ENCODE data around the gene ZMYND10. TPM values are rescaled to one million over a fixed set of nuclear protein-coding genes. Genes with fewer than 3 reads are reported as not detected.
A peak's percentile ranks its signal among the peaks of the same experiment; 100 is the strongest.

ZMYND10 gene
- total RNA-seq, 4 donors from 2014 or later = 0.30 to 1.7 (median 1.3) TPM; not detected in 1

DNA sequence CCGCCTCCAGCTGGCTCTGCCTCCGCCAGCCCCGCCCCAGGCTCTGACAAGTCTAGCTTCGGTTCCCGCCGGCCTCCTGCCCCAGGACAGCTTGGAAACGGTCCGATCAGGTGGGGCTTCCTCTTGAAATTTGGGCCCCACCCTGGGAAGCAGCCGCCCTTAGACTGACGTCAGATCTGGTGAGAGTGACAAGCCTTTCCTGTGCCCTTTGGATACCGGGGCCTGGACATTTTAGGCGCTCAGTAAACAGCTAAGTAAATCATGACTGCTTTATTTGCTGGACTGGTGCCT lies 45.9 kb downstream of the ZMYND10 start:
- no peak for TF ChIP-seq EP300 (IDR thresholded peaks at IDR 0.05)
- TF ChIP-seq, protein P1, sequence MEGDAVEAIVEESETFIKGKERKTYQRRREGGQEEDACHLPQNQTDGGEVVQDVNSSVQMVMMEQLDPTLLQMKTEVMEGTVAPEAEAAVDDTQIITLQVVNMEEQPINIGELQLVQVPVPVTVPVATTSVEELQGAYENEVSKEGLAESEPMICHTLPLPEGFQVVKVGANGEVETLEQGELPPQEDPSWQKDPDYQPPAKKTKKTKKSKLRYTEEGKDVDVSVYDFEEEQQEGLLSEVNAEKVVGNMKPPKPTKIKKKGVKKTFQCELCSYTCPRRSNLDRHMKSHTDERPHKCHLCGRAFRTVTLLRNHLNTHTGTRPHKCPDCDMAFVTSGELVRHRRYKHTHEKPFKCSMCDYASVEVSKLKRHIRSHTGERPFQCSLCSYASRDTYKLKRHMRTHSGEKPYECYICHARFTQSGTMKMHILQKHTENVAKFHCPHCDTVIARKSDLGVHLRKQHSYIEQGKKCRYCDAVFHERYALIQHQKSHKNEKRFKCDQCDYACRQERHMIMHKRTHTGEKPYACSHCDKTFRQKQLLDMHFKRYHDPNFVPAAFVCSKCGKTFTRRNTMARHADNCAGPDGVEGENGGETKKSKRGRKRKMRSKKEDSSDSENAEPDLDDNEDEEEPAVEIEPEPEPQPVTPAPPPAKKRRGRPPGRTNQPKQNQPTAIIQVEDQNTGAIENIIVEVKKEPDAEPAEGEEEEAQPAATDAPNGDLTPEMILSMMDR (IDR thresholded peaks at IDR 0.05) = no peak
- TF ChIP-seq POLR2A (IDR thresholded peaks at IDR 0.05) = no peak
- Histone ChIP-seq H3K36me3 (peaks cover 0 to 16% (median 0%) of the 10 kb centered on the region in 3 donors), H3K4me1 (peaks cover 0 to 59% (median 40%) of the 10 kb centered on the region in 4 donors), H3K4me3 (peak overlapping the region; percentile 42 to 82 (median 74)), H3K27me3 (no peaks in the 10 kb centered on the region), H3K27ac (peak overlapping the region; percentile 75 to 97 (median 91)), H3K9me3 (no peaks in the 10 kb centered on the region)
- 0 to 1% methylated on average over 11 to 12 of the region's 12 CpGs for WGBS, 2 donors
- DNase-seq (ENCODE audit: low spot score in 2 of 2) = no peak

DNA sequence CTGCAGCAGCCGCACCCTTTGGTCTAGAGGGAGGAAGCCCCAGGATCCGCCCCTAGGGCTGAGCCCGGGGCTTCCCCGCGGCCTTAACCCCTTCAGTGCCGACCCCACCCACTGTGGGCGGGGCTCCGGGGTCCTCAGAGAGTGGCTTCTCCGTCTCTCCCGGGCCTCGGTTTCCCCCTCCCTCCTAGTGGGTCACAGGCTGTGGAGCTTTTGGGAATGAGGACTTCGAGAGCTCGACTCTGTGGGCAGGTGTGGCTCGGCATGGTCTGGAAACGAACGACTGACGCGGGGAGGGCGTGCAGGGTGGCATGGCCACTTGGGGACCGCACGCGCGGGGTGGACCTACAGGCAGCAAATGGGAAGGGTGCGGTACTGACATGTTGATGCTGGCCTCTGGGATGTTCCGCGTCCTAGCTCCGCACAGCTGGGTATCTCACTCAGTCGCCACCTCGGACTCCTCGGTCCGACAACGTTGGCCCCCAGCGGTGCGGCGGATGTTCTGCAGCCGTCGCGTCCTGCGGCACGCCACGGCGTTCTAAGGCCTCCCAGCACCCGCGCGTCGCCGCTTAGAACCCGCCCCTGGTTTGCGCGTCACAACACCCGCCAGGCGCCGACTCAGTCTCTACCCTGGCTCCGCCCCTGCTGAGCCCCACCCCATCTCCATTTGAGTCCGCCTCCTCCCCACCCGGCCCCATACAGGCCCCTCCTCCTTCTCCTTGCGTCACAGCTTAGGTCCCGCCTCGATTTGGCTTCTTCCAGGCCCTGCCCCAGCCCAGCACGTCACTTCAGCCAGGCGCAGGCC lies 46.5 kb downstream of the ZMYND10 start, which contains the start of the genes HYAL3 and NAA80:
Gene HYAL3, minus strand, starts transcription at position 570 of the 802 bp plus-strand sequence. CDS start 3,803 bp downstream, outside the sequence.
Gene NAA80, minus strand, starts transcription at position 570 of the 802 bp plus-strand sequence. CDS start 1,942 bp downstream, outside the sequence.
- Histone ChIP-seq H3K4me3 (peak within 1 kb of the TSS; percentile 42 to 82 (median 74)), H3K4me1 (peaks cover 0 to 59% (median 40%) of the 10 kb centered on the region in 4 donors), H3K36me3 (peaks cover 0 to 16% (median 0%) of the 10 kb centered on the region in 3 donors), H3K27ac (peak within 1 kb of the TSS; percentile 93 to 98 (median 96)), H3K9me3 (no peaks in the 10 kb centered on the region), H3K27me3 (no peaks in the 10 kb centered on the region)
- DNase-seq (ENCODE audit: low spot score in 2 of 2) = peak; percentile 99
- 0 to 1% methylated on average over 34 to 40 of the region's 61 CpGs for WGBS, 2 donors
- peak; percentile 81 to 97 for TF ChIP-seq EP300 (IDR thresholded peaks at IDR 0.05)
- peak; percentile 87 to 98 for TF ChIP-seq POLR2A (IDR thresholded peaks at IDR 0.05)
- TF ChIP-seq, protein P1 (IDR thresholded peaks at IDR 0.05) = peak; percentile 13 to 89 (median 33)

DNA sequence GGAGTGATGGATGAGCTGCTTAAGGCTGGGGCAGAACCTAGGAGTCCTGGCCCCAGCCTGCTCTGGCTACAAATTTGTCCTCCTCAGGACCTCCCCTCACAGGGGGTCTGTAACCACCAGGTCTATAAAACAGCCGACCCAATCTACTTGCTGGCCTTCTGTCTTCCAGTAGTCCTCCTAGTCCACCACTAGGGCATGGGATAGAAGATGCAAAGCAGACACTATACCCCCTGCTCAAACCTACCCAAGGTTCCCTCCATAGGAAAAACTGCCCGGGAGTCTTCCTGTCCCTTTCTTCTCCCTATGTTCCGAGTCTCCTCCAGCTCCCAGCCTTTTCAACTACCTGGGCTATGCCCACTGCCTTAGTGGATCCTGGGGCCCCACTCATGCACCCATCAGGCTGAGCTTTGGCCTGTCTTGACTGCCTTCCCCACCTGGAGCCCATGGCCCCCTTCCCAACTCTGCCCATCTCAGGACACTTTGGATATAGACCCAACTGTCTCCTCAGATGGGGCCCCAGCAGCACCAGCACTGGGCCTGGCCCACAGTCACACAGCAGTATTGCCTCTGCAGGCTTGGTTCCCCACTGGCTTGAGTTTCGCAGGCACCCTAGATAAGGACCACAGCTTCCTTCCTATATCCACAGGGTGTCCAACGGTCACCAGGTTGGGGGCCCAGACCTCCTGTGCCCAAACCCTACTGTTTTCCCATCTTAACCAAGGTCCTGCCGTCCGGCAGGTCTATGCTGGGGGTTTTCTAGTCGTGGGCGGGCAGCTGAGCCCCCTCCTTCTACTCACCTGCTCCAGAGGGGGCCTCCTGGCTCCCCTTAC lies 47.4 kb downstream of the ZMYND10 start:
- peak overlapping the region; percentile 93 to 98 (median 96) for H3K27ac ChIP-seq
- DNase-seq (ENCODE audit: low spot score in 2 of 2) = no peak
- TF ChIP-seq, protein P1 (IDR thresholded peaks at IDR 0.05) = peak in 2 of 5 experiments; percentile 13 to 17
- no peak for TF ChIP-seq EP300 (IDR thresholded peaks at IDR 0.05)
- TF ChIP-seq POLR2A (IDR thresholded peaks at IDR 0.05) = no peak

DNA sequence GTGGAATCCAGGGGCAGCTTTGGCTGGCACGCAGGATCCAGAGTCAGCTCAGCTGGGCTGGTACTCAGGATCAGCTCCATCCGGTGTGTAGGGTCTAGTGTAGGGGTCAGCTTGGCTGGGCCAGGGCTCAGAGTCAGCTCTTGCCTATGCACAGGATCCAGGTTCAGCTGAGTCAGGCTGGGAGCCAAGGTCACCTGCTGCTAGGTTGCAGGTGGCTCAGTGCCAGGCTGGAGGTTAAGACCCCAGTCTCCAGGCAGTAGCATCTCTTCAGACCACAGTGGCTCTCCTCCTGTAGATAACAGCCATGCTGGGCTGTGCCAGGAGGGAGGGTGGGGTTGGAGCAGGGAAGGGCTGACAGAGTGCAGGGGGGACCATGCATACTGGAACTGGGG lies 48.2 kb downstream of the ZMYND10 start:
- DNase-seq (ENCODE audit: low spot score in 2 of 2) = no peak
- TF ChIP-seq EP300 (IDR thresholded peaks at IDR 0.05) = no peak
- TF ChIP-seq, protein P1 (IDR thresholded peaks at IDR 0.05) = no peak
- TF ChIP-seq POLR2A (IDR thresholded peaks at IDR 0.05) = no peak
- WGBS, 2 donors = 78 to 100% methylated on average over 2 of the region's 2 CpGs

More for the DNA sequence above, 47.4 kb downstream of the ZMYND10 start:
- Histone ChIP-seq H3K4me3 (peak overlapping the region; percentile 42 to 82 (median 74)), H3K9me3 (no peaks in the 10 kb centered on the region), H3K36me3 (peaks cover 0 to 16% (median 0%) of the 10 kb centered on the region in 3 donors), H3K4me1 (peaks cover 0 to 54% (median 38%) of the 10 kb centered on the region in 4 donors), H3K27me3 (no peaks in the 10 kb centered on the region)
- 39 to 49% methylated on average over 9 of the region's 9 CpGs for WGBS, 2 donors

More for the DNA sequence above, 48.2 kb downstream of the ZMYND10 start:
- Histone ChIP-seq H3K9me3 (no peaks in the 10 kb centered on the region), H3K4me3 (no peak overlapping the region), H3K27me3 (no peaks in the 10 kb centered on the region), H3K4me1 (peaks cover 0 to 53% (median 37%) of the 10 kb centered on the region in 4 donors), H3K27ac (no peak overlapping the region), H3K36me3 (peaks cover 0 to 16% (median 0%) of the 10 kb centered on the region in 3 donors)
